Thoracic aorta (tissue), 2 donors: Measurements from ENCODE around the gene ITGA6. TPM values are rescaled to one million over a fixed set of nuclear protein-coding genes. Genes with fewer than 3 reads are reported as not detected.

ENCODE experiments used
- ATAC-seq: fragments of 150-250 bp; one replicate; pipeline ENCODE4 v1.8.0; 2017; ENCODE audit warnings: low read depth; ENCODE audit not compliant: insufficient number of reproducible peaks, low FRiP score
- DNase-seq: peaks from one replicate; pipeline ENCODE4 v3.0.0-alpha.2; 2020; ENCODE audit warnings: low spot score
- H3K27ac ChIP-seq, 2 donors: fragments of 200-600 bp; sonication (generic); 1 replicate in 1 of 2; 2 replicates in 1 of 2; pipeline ENCODE4 v1.5.1; 2016; ENCODE audit warnings: mild to moderate bottlenecking in 2 of 2, moderate library complexity in 2 of 2
- H3K27me3 ChIP-seq: fragments of 200-600 bp; sonication (generic); replicated peaks from 2 replicates; pipeline ENCODE4 v1.6.0; 2016; ENCODE audit warnings: mild to moderate bottlenecking; ENCODE audit not compliant: insufficient read depth
- H3K36me3 ChIP-seq: fragments of 200-600 bp; sonication (generic); one replicate; pipeline ENCODE4 v1.5.1; 2016
- H3K4me1 ChIP-seq, 2 donors: fragments of 200-600 bp; sonication (generic); 1 replicate in 1 of 2; 2 replicates in 1 of 2; pipeline versions ENCODE4 v1.5.1 to v1.6.0; 2016; ENCODE audit warnings: low read depth in 2 of 2, mild to moderate bottlenecking in 1 of 2; ENCODE audit not compliant: control insufficient read depth in 1 of 2
- H3K4me3 ChIP-seq: fragments of 200-600 bp; sonication (generic); 2 replicates; pipeline ENCODE4 v1.5.1; 2016; ENCODE audit warnings: mild to moderate bottlenecking
- H3K9me3 ChIP-seq: fragments of 200-600 bp; sonication (generic); 2 replicates; pipeline ENCODE4 v1.5.1; 2016
- CTCF ChIP-seq: fragments of 200-600 bp; sonication (generic); IDR thresholded peaks from one replicate; pipeline ENCODE4 v1.5.1; 2019; ENCODE audit warnings: antibody characterized with exemption
- total RNA-seq, 2 donors: library from RNA; depleted of rRNA; stranded (reverse); fragments of >200 nt; gene quantifications; one replicate each; pipeline versions ENCODE4 v1.1.0 to v1.2.3, GENCODE V29; 2016

The ITGA6 gene
- total RNA-seq, 2 donors from 2014 or later = 20.2 to 27.3 TPM

DNA sequence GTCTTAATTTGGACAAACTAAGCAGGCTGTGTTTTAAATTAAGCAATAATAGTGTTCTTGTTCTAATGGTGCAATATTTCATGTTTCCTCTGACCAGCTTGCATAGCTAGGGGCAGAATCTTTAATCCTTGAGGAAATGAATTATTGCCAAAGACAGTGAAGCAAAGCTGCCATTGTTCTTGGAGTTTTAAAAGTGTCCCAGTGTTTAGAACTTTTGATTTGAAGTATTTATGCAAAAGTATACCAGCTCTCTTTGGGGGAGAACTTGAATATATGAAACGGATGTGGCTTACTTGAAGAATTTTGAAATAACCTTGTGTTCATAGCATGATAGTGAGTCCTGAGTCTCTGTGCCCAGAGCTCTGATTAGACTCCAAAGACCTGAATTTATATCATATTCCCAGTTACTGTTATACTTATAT is 33.4 kb downstream of the ITGA6 start:
- no peaks in the 10 kb centered on the region for H3K36me3 ChIP-seq
- DNase-seq (no peak), ATAC-seq (no peak)
- no peaks in the 10 kb centered on the region for H3K9me3 ChIP-seq
- no peak overlapping the region for H3K27ac ChIP-seq
- TF ChIP-seq CTCF = no peak
- no peaks in the 10 kb centered on the region for H3K27me3 ChIP-seq
- H3K4me1 ChIP-seq = peaks cover 0 to 9% of the 10 kb centered on the region in 2 donors
- no peak overlapping the region for H3K4me3 ChIP-seq

DNA sequence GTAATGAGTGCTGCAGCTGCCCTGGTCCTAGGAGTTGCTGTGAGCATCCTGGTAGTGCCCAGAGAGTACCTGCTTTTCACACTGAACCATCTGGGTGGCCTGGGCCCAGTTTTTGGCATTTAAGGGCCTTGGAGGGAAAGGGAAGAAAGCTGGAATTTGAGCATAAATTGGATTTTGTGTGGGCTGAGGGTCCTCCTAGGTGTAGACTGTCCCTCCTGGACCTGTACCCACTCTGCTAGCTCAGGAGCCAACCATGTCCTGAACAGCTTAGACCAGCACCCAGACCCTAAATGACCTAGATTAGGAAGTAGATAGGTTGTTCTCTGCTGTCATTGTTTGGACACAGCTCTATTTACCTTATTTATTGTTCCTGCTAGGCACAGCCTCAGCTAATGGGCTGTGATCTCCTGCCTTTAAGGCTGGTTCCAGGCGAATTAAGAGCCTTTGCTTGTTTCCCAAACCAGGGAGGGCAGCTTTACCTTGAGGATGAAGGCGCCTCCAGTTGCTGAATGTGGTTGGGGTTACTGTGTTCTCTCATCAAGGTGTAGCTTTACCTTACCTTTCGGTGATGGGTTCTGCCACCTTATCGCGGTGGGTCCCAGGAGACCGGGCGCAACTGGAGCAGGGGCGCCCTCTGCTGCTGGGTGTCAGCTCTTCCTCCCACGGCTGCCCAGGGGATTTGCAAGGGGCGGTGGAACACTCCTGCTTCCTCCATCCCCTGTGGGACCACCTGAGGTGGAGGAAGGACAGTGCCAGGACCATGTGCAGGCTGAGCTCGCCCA is 34.4 kb downstream of the ITGA6 start:
- peaks cover 0 to 9% of the 10 kb centered on the region in 2 donors for H3K4me1 ChIP-seq
- peak; percentile 68 for TF ChIP-seq CTCF
- H3K9me3 ChIP-seq = no peaks in the 10 kb centered on the region
- no peak for DNase-seq
- no peak overlapping the region for H3K27ac ChIP-seq
- ATAC-seq = peak; percentile 4
- no peaks in the 10 kb centered on the region for H3K27me3 ChIP-seq
- no peaks in the 10 kb centered on the region for H3K36me3 ChIP-seq
- no peak overlapping the region for H3K4me3 ChIP-seq

- no peak overlapping the region for H3K27ac ChIP-seq
- H3K4me3 ChIP-seq = no peak overlapping the region
- TF ChIP-seq CTCF = no peak
- DNase-seq = no peak
- ATAC-seq = no peak
- peaks cover 0 to 9% of the 10 kb centered on the region in 2 donors for H3K4me1 ChIP-seq
- no peaks in the 10 kb centered on the region for H3K27me3 ChIP-seq
- no peaks in the 10 kb centered on the region for H3K9me3 ChIP-seq
- H3K36me3 ChIP-seq = no peaks in the 10 kb centered on the region
Measured at GRCh38 chr2:172462373-172462848, 35.0 kb downstream of the ITGA6 start.

- TF ChIP-seq CTCF = no peak
- Histone ChIP-seq H3K4me1 (peaks cover 0 to 9% of the 10 kb centered on the region in 2 donors), H3K9me3 (no peaks in the 10 kb centered on the region), H3K4me3 (no peak overlapping the region), H3K27me3 (no peaks in the 10 kb centered on the region), H3K27ac (no peak overlapping the region), H3K36me3 (no peaks in the 10 kb centered on the region)
- DNase-seq = no peak
- ATAC-seq = no peak
Measured at GRCh38 chr2:172462849-172463381, 35.5 kb downstream of the ITGA6 start.

GRCh38 chr2:172464400-172465129 is 37.2 kb downstream of the ITGA6 start:
- TF ChIP-seq CTCF = no peak
- Histone ChIP-seq H3K4me3 (no peak overlapping the region), H3K27ac (no peak overlapping the region), H3K36me3 (no peaks in the 10 kb centered on the region), H3K4me1 (peaks cover 0 to 9% of the 10 kb centered on the region in 2 donors), H3K27me3 (no peaks in the 10 kb centered on the region), H3K9me3 (no peaks in the 10 kb centered on the region)
- DNase-seq = no peak
- no peak for ATAC-seq
